Left lung (tissue), 10 donors: ENCODE results near the gene TGFB2. TPM values are rescaled to one million over a fixed set of nuclear protein-coding genes. Genes with fewer than 3 reads are reported as not detected.

Experiments used
- ATAC-seq: fragments of 200-7000 bp; cut with Tn5 transposase; one replicate; pipeline ENCODE4 v1.9.1; 2020; ENCODE audit warnings: moderate library complexity
- DNase-seq, 4 donors: peaks; one replicate each; pipeline ENCODE4 v3.0.0-alpha.2; 2013 to 2020
- H3K27ac ChIP-seq, 2 donors: fragments of 200-600 bp; sonication (generic) in 1 of 2; one replicate each; pipeline versions ENCODE4 v1.5.0 to v1.8.0; 2020 to 2021
- H3K27me3 ChIP-seq, 2 donors: fragments of 200-600 bp; sonication (generic) in 1 of 2; one replicate each; pipeline versions ENCODE4 v1.5.0 to v1.8.0; 2020 to 2021
- H3K36me3 ChIP-seq, 2 donors: fragments of 200-600 bp; sonication (generic) in 1 of 2; one replicate each; pipeline versions ENCODE4 v1.5.0 to v1.8.0; 2020 to 2021
- H3K4me1 ChIP-seq, 2 donors: fragments of 200-600 bp; one replicate each; pipeline ENCODE4 v1.8.0; 2021
- H3K4me3 ChIP-seq, 2 donors: fragments of 200-600 bp; sonication (generic) in 1 of 2; one replicate each; pipeline versions ENCODE4 v1.5.0 to v1.8.0; 2020 to 2021; ENCODE audit warnings: mild to moderate bottlenecking in 1 of 2
- H3K9me3 ChIP-seq, 2 donors: fragments of 200-600 bp; sonication (generic) in 1 of 2; one replicate each; pipeline versions ENCODE4 v1.5.0 to v1.8.0; 2020 to 2021
- CTCF ChIP-seq, 2 donors: fragments of 200-600 bp; sonication (generic) in 1 of 2; IDR thresholded peaks; one replicate each; pipeline versions ENCODE4 v1.5.0 to v1.8.0; 2021; ENCODE audit warnings: antibody characterized with exemption in 2 of 2
- intact Hi-C, 2 donors: fragments of 100-400 bp; cut with DNase I; formaldehyde crosslinking; loops; one replicate each; pipeline versions ENCODE4 v1.11.2 to v1.14.2; 2022
- polyA plus RNA-seq, 6 donors: library from polyadenylated mRNA; unstranded; fragments of 120-200 nt; gene quantifications; one replicate each; pipeline ENCODE4 v1.2.1, GENCODE V29; 2013; ENCODE audit not compliant: insufficient read length in 6 of 6
- total RNA-seq, 2 donors: library from RNA; stranded (reverse); fragmentation: NEBNext Ultra II Directional; extraction: Animal tissue kit (Norgen Biotek cat#: 25700); gene quantifications; one replicate each; pipeline ENCODE4 v1.2.1, GENCODE V29; 2021
- donor health status: DM: no; HTN: yes; CAD: no.
- donor health status: DM: no; HTN: no; CAD: no.

The TGFB2 gene
- total and polyA plus RNA-seq, 8 donors = 9.8 to 177 (median 136) TPM

- H3K9me3 ChIP-seq = no peaks in the 10 kb centered on the region
- no peak overlapping the region for H3K27ac ChIP-seq
- no peak for DNase-seq
- intact Hi-C loops = no loop called here
- no peaks in the 10 kb centered on the region for H3K36me3 ChIP-seq
- no peak for TF ChIP-seq CTCF (IDR thresholded peaks at IDR 0.05)
- no peak overlapping the region for H3K4me3 ChIP-seq
- ATAC-seq = no peak
- H3K4me1 ChIP-seq = no peaks in the 10 kb centered on the region
- no peaks in the 10 kb centered on the region for H3K27me3 ChIP-seq
Observed at GRCh38 chr1:218408942-218409341, 63.8 kb downstream of the TGFB2 start.

DNA sequence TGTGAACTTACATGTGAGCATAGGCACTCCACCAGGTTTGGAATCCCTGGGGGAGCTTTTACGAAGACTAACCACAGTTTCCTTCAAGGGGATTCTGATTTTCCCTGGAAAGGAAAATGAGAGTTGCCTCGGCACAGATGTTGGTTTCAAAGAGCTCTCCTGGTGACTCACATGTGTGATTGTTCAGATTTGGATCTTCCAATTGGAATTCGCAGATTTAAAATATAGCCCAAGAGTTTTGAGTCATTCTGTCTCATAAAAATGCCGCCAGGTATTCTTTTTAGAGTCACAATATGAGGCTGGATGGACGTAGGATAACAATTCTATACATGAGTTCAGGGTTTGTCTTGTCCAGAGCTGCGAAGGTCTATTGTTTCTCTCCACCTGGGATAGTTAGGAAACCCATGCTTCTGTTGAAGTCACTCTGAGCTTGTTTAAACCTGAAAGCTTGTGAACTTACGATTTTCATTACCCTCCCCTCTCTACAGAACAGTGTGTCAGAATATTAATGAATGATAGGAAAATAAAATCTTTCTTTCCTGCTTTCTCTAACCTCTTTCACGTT is 64.9 kb downstream of the TGFB2 start:
- Histone ChIP-seq H3K4me3 (no peak overlapping the region), H3K36me3 (no peaks in the 10 kb centered on the region), H3K27ac (no peak overlapping the region), H3K9me3 (no peaks in the 10 kb centered on the region), H3K27me3 (no peaks in the 10 kb centered on the region), H3K4me1 (no peaks in the 10 kb centered on the region)
- no peak for TF ChIP-seq CTCF (IDR thresholded peaks at IDR 0.05)
- DNase-seq (no peak), ATAC-seq (no peak)
- intact Hi-C loops = no loop called here

- Histone ChIP-seq H3K9me3 (no peaks in the 10 kb centered on the region), H3K27ac (no peak overlapping the region), H3K4me1 (no peaks in the 10 kb centered on the region), H3K36me3 (no peaks in the 10 kb centered on the region), H3K27me3 (no peaks in the 10 kb centered on the region), H3K4me3 (no peak overlapping the region)
- no peak for TF ChIP-seq CTCF (IDR thresholded peaks at IDR 0.05)
- intact Hi-C loops = no loop called here
- ATAC-seq (no peak), DNase-seq (no peak)
Observed at GRCh38 chr1:218411101-218411500, 66.0 kb downstream of the TGFB2 start.

- no peak overlapping the region for H3K27ac ChIP-seq
- H3K4me3 ChIP-seq = no peak overlapping the region
- intact Hi-C loops = no loop called here
- no peaks in the 10 kb centered on the region for H3K36me3 ChIP-seq
- no peak for ATAC-seq
- H3K27me3 ChIP-seq = no peaks in the 10 kb centered on the region
- TF ChIP-seq CTCF (IDR thresholded peaks at IDR 0.05) = no peak
- no peak for DNase-seq
- H3K4me1 ChIP-seq = no peaks in the 10 kb centered on the region
- no peaks in the 10 kb centered on the region for H3K9me3 ChIP-seq
Observed at GRCh38 chr1:218412171-218412570, 67.0 kb downstream of the TGFB2 start.

DNA sequence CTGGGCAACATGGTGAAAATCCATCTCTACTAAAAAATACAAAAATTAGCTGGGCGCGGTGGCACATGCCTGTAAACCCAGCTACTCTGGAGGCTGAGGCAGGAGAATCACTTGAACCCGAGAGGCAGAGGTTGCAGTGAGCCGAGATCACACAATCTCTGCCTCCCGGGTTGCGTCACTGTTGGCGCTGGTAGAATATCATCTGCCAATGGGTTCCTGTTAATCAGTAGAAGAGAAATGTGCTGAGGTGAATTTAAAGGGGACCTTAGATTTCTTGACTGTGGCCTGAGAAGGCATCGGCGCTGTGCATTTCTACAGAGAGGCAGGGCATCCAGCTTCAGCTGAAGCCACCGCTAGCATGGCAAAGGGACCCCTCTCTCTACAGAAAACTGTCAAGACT is 68.0 kb downstream of the TGFB2 start:
- H3K9me3 ChIP-seq = peaks cover 0 to 2% of the 10 kb centered on the region in 2 donors
- no peak for DNase-seq
- ATAC-seq = no peak

More for the DNA sequence above, 68.0 kb downstream of the TGFB2 start:
- no peak overlapping the region for H3K4me3 ChIP-seq
- no peaks in the 10 kb centered on the region for H3K4me1 ChIP-seq
- intact Hi-C loops = no loop called here
- no peak overlapping the region for H3K27ac ChIP-seq
- H3K27me3 ChIP-seq = no peaks in the 10 kb centered on the region
- H3K36me3 ChIP-seq = no peaks in the 10 kb centered on the region
- no peak for TF ChIP-seq CTCF (IDR thresholded peaks at IDR 0.05)
